Esophagus squamous epithelium (tissue), 5 donors: ENCODE data around the gene INPP4B. TPM values are rescaled to one million over a fixed set of nuclear protein-coding genes. Genes with fewer than 3 reads are reported as not detected.

Experiments used
- DNase-seq: peaks from one replicate; lab custom pipeline; 2025; lab: John Stamatoyannopoulos, UW
- H3K27ac ChIP-seq, 4 donors: fragments of 200-600 bp; sonication (generic); one replicate each; pipeline ENCODE4 v1.5.1; 2016 to 2019; ENCODE audit warnings: mild to moderate bottlenecking in 1 of 4
- H3K27me3 ChIP-seq, 4 donors: fragments of 200-600 bp; sonication (generic); 1 replicate in 3 of 4; 2 replicates in 1 of 4; pipeline versions ENCODE4 v1.5.1 to v1.6.0; 2017 to 2021; ENCODE audit warnings: antibody characterized with exemption in 1 of 4
- H3K36me3 ChIP-seq, 3 donors: fragments of 200-600 bp; sonication (generic); one replicate each; pipeline ENCODE4 v1.5.1; 2016 to 2019
- H3K4me1 ChIP-seq, 3 donors: fragments of 200-600 bp; sonication (generic); one replicate each; pipeline ENCODE4 v1.5.1; 2017 to 2019
- H3K4me3 ChIP-seq, 4 donors: fragments of 200-600 bp; sonication (generic); 1 replicate in 3 of 4; 2 replicates in 1 of 4; pipeline ENCODE4 v1.5.1; 2016 to 2019; ENCODE audit warnings: mild to moderate bottlenecking in 2 of 4, moderate library complexity in 1 of 4
- H3K9me3 ChIP-seq, 3 donors: fragments of 200-600 bp; sonication (generic); one replicate each; pipeline ENCODE4 v1.5.1; 2016 to 2019
- POLR2A ChIP-seq, 4 donors: fragments of 450-650 bp; IDR thresholded peaks; one replicate each; pipeline ENCODE4 v1.6.1; 2017; ENCODE audit warnings: antibody characterized with exemption in 4 of 4, mild to moderate bottlenecking in 4 of 4, moderate library complexity in 3 of 4
- WGBS, 2 donors: methylation state at CpG; one replicate each; pipeline ENCODE4 v1.1.5; 2018; 5-methylcytosine and 5-hydroxymethylcytosine counted together
- intact Hi-C: fragments of 100-400 bp; cut with DNase I; formaldehyde crosslinking; loops from one replicate; pipeline ENCODE4 v1.15.0; 2022
- total RNA-seq, 4 donors: library from RNA; depleted of rRNA; stranded (reverse); fragments of >200 nt; gene quantifications; one replicate each; pipeline ENCODE4 v1.1.0, GENCODE V29; 2016
- TF ChIP-seq, protein P1 (sequence below), 6 experiments: fragments of 450-650 bp in 4 of 6; fragments of 200-600 bp in 2 of 6; sonication (generic) in 2 of 6; IDR thresholded peaks; one replicate each; pipeline ENCODE4 v1.5.1; 2016 to 2019; ENCODE audit warnings: antibody characterized with exemption in 6 of 6, mild to moderate bottlenecking in 4 of 6, moderate library complexity in 4 of 6
- donor health status: DM: yes; HTN: yes; CAD: no.

Gene INPP4B
- total RNA-seq, 4 donors from 2014 or later = 14.3 to 49.7 (median 21.3) TPM

DNA sequence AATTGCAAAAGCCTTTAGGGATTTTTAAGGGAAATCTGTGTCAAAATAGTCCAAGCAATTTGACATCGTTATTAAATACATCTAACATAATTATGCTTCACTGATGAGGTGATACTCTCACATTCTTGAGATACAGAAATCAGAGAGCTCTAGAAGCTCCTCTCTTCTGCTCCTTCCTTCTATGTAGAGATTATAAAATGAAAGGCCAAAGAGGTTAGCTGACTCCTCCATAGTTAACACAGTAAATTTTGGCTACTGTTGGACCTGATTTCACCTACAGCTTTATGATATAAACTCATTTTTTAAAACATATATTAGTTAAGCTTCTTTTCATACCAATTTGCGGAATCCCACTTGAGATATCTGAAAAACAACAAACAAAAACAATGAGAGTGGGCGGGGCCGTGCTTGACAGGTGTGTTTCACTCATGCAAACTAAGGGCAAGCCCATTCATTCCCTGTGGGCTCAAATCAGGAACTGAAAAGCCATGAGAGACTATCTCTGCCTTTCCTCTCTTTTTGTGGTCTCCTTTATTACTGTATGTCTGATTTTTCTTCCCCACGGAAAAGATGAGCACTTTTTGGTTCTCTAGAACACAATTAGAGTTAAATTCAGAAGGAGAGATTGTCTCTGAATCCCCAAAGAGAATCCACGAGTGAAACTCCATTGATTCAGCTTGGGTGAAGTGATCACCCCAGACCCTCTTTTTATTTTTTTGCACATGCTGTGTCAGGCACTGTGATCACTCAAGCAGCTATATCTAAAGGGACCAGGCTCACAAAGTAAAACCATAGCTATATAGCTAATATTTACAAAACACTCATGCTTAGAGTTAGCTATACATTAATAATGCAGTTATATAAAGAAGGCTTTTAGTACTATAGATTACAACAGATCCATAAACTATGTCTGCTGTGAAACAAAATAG lies 643.4 kb downstream of the INPP4B start:
- TF ChIP-seq POLR2A (IDR thresholded peaks at IDR 0.05) = no peak
- TF ChIP-seq, protein P1, sequence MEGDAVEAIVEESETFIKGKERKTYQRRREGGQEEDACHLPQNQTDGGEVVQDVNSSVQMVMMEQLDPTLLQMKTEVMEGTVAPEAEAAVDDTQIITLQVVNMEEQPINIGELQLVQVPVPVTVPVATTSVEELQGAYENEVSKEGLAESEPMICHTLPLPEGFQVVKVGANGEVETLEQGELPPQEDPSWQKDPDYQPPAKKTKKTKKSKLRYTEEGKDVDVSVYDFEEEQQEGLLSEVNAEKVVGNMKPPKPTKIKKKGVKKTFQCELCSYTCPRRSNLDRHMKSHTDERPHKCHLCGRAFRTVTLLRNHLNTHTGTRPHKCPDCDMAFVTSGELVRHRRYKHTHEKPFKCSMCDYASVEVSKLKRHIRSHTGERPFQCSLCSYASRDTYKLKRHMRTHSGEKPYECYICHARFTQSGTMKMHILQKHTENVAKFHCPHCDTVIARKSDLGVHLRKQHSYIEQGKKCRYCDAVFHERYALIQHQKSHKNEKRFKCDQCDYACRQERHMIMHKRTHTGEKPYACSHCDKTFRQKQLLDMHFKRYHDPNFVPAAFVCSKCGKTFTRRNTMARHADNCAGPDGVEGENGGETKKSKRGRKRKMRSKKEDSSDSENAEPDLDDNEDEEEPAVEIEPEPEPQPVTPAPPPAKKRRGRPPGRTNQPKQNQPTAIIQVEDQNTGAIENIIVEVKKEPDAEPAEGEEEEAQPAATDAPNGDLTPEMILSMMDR (IDR thresholded peaks at IDR 0.05) = no peak
- H3K27me3 ChIP-seq = no peaks in the 10 kb centered on the region
- WGBS, 2 donors = 75 to 82% methylated on average over 6 of the region's 6 CpGs
- H3K27ac ChIP-seq = no peak overlapping the region
- no peaks in the 10 kb centered on the region for H3K4me1 ChIP-seq
- H3K4me3 ChIP-seq = no peak overlapping the region
- intact Hi-C loops = no loop called here
- H3K9me3 ChIP-seq = no peaks in the 10 kb centered on the region
- no peaks in the 10 kb centered on the region for H3K36me3 ChIP-seq
- no peak for DNase-seq

DNA sequence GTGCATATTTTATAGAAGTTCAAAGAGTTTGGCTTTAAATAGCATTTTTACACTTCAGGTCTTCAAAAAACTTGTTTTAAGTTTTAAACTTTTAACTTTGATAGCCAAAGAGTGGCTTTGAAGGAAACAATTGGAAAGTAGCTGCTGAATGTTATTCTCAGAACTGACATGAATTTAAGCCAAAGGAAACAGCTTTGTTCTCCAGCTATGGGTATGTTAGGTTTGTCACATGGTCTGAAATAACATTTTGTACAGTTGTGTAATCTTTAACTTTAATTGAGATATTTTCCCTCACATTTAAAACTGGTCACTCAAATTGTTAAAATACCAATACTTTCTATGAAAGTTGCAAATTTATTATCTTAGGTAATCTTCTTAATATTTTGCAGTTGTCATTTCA lies 645.1 kb downstream of the INPP4B start:
- TF ChIP-seq, protein P1 (IDR thresholded peaks at IDR 0.05) = no peak
- no peak for TF ChIP-seq POLR2A (IDR thresholded peaks at IDR 0.05)
- intact Hi-C loops = no loop called here
- Histone ChIP-seq H3K4me1 (no peaks in the 10 kb centered on the region), H3K4me3 (no peak overlapping the region), H3K9me3 (no peaks in the 10 kb centered on the region), H3K27ac (no peak overlapping the region), H3K27me3 (no peaks in the 10 kb centered on the region), H3K36me3 (no peaks in the 10 kb centered on the region)
- DNase-seq = no peak

DNA sequence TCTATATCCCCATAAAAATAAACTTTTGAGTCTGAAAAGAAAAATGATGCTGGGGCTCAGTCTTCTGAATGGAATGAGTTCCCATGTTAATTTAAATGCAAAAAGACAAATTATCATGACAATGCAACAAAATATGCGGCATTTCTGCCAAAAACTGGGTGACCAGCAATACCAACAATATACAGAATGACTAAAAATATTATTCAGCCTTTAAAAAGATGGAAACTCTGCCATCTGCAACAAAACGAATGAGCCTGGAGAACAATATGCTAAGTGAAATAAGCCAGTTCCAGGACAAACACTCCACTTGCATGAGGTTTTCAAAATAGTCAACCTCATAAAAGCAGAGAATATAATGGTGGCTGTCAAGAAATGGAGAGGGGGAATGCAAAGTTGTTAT lies 651.2 kb downstream of the INPP4B start:
- H3K27me3 ChIP-seq = no peaks in the 10 kb centered on the region
- no peaks in the 10 kb centered on the region for H3K9me3 ChIP-seq
- no peak overlapping the region for H3K27ac ChIP-seq
- 78% methylated on average over 2 of the region's 2 CpGs for WGBS, 2 donors
- TF ChIP-seq POLR2A (IDR thresholded peaks at IDR 0.05) = no peak
- TF ChIP-seq, protein P1 (IDR thresholded peaks at IDR 0.05) = no peak
- no peaks in the 10 kb centered on the region for H3K4me1 ChIP-seq
- no peak for DNase-seq
- no peak overlapping the region for H3K4me3 ChIP-seq
- peaks cover 0 to 6% (median 0%) of the 10 kb centered on the region in 3 donors for H3K36me3 ChIP-seq
- intact Hi-C loops = no loop called here

DNA sequence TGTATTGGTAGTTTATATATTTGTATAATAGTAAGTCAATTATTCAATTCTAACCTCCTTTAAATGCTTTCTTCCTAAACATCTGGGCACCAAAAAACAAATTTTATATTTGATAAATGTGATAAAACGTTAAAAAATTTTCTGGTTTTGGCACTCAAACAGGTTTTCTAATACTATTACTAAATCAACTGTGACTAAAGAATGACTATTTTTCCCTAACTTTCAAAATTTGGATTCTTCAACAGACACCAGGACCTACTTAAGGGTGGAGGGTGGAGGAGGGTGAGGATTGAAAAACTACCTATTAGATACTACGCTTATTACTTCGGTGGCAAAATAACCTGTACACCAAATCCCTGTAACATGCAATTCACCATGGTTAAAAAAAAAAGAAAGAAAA lies 654.2 kb downstream of the INPP4B start:
- H3K9me3 ChIP-seq = no peaks in the 10 kb centered on the region
- H3K4me1 ChIP-seq = no peaks in the 10 kb centered on the region
- no peak for DNase-seq
- no peak overlapping the region for H3K27ac ChIP-seq
- 49 to 58% methylated on average over 3 of the region's 3 CpGs for WGBS, 2 donors
- peaks cover 0 to 6% (median 0%) of the 10 kb centered on the region in 3 donors for H3K36me3 ChIP-seq
- intact Hi-C loops = no loop called here
- no peak for TF ChIP-seq POLR2A (IDR thresholded peaks at IDR 0.05)
- TF ChIP-seq, protein P1 (IDR thresholded peaks at IDR 0.05) = no peak
- H3K27me3 ChIP-seq = no peaks in the 10 kb centered on the region
- H3K4me3 ChIP-seq = no peak overlapping the region

DNA sequence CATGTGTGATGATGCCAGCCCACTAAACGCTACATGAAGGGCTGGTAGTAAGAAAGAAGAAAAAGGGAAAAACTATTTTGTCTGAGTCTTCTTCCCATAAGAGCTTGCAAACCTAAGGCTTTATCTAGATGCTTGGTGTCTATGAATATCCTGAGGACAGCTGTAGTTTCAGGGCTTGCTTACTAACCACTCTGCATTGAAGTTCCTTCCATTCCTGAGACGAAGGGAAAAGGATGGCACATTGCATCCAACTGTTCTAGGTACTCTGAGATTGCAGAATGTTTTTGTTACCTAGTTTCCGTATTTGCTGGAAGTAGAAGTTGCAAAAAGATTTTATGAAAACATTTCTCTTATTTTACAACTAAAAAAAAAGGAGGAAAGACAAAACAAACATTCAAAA lies 665.1 kb downstream of the INPP4B start:
- TF ChIP-seq POLR2A (IDR thresholded peaks at IDR 0.05) = no peak
- TF ChIP-seq, protein P1 (IDR thresholded peaks at IDR 0.05) = no peak
- 78 to 86% methylated on average over 3 of the region's 3 CpGs for WGBS, 2 donors
- Histone ChIP-seq H3K9me3 (no peaks in the 10 kb centered on the region), H3K4me3 (no peak overlapping the region), H3K4me1 (no peaks in the 10 kb centered on the region), H3K27me3 (no peaks in the 10 kb centered on the region), H3K27ac (no peak overlapping the region), H3K36me3 (no peaks in the 10 kb centered on the region)
- intact Hi-C loops = no loop called here
- no peak for DNase-seq
